ENCODE measurements around the gene ST3GAL3. TPM values are rescaled to one million over a fixed set of nuclear protein-coding genes. Genes with fewer than 3 reads are reported as not detected.

ST3GAL3 gene
- polyA plus RNA-seq, 1 of the 3 experiments (the other 2 are of a cell fraction), result 20.6 TPM

DNA sequence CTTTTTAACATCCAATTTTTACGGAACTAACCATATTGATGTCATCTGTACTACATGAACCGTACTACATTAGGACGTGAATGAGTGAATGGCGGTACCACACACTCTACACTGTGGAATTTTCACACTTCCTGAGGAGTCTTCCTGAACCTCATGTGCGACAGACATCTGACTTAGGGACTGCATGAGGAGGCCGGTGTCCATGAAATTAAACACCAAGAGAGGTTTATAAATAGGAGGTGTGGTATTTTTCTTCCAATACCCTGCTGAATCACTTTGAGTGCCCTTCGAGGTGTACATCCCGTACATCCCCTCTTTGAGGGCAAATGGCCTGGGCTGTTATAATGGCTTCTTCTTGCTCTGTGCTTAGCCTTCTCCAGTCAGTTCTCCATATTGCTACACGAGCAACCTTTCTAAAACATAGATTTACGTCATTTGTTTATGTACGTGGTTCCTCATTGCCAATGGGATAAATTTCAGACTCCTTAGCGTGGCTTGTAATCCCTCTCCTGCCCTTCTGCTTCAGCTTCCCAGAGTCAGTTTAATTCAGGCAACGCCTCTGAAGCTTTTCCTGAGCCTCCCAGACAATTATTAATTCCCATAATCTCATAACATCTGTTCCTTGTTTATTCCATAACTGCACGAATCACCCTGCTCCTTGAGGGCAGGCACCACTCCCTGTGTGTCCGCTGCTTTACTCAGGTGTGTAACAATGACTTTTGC lies 9.4 kb downstream of the ST3GAL3 start:
- Histone ChIP-seq H3K27ac (ENCODE audit: low read depth in 2 of 2, low read length in 1 of 2) (no peak overlapping the region), H3K9me3 (no peaks in the 10 kb centered on the region), H3K36me3 (replicated peaks in 1 of 2; ENCODE audit: control insufficient read depth in 1 of 2, insufficient read depth in 2 of 2, low read length in 1 of 2) (peaks cover 0 to 3% of the 10 kb centered on the region in 2 experiments), H3K4me3 (ENCODE audit: low read depth in 2 of 2, low read length in 1 of 2) (no peak overlapping the region), H2AFZ (ENCODE audit: low read depth) (no peak overlapping the region), H3K9me2 (no peaks in the 10 kb centered on the region), H3K9ac (no peak overlapping the region), H3K27me3 (ENCODE audit: insufficient read depth) (no peaks in the 10 kb centered on the region), H3K4me2 (no peak overlapping the region), H3K79me2 (ENCODE audit: insufficient read depth) (peaks cover 94% of the 10 kb centered on the region), H3F3A (replicated peaks; ENCODE audit: insufficient read depth) (peaks cover 19% of the 10 kb centered on the region), H4K20me1 (ENCODE audit: insufficient read depth) (no peaks in the 10 kb centered on the region), H3K4me1 (ENCODE audit: control insufficient read depth in 1 of 2, insufficient read depth in 2 of 2, low read depth in 1 of 2, low read length in 1 of 2) (peaks cover 7 to 13% of the 10 kb centered on the region in 2 experiments; a peak in 2 of 4 replicates)
- DNase-seq, result no peak
- ChIA-PET CTCF (interaction anchor here (1.0 kb wide), 1 partner anchor 218 kb away, joined by 3 read pairs; no protein-coding TSS in a partner anchor), POLR2A (no interaction called here)
- whole genome bisulfite sequencing (ENCODE audit: low lambda C conversion rate), result 91% methylated on average over 15 of the region's 15 CpGs
- TF ChIP-seq NRF1 (IDR thresholded peaks at IDR 0.05; ENCODE audit: low read depth, low read length), result no peak
- no peak for TF ChIP-seq MAX (IDR thresholded peaks at IDR 0.05; ENCODE audit: low read depth)
- no peak for TF ChIP-seq TCF12 (IDR thresholded peaks at IDR 0.05)
- no peak for TF ChIP-seq EZH2phosphoT487 (IDR thresholded peaks at IDR 0.05; ENCODE audit: borderline replicate concordance, low read depth)
- TF ChIP-seq SMC3 (IDR thresholded peaks at IDR 0.05; ENCODE audit: low read depth, low read length), result no peak
- no peak for TF ChIP-seq FOSL2 (IDR thresholded peaks at IDR 0.05; ENCODE audit: borderline replicate concordance, low read depth)
- no peak for TF ChIP-seq RFX5 (IDR thresholded peaks at IDR 0.05; ENCODE audit: low read length)
- TF ChIP-seq JUND (IDR thresholded peaks at IDR 0.05), result no peak
- no peak for TF ChIP-seq NFIC (IDR thresholded peaks at IDR 0.05; ENCODE audit: borderline replicate concordance)
- no peak for TF ChIP-seq USF1 (IDR thresholded peaks at IDR 0.05; ENCODE audit: borderline replicate concordance, low read depth)
- TF ChIP-seq REST (IDR thresholded peaks at IDR 0.05; ENCODE audit: low read depth, low read length), result no peak
- no peak for TF ChIP-seq ZBTB33 (IDR thresholded peaks at IDR 0.05; ENCODE audit: borderline replicate concordance, low read depth)

Measured in SK-N-SH (cell line).